Subcutaneous adipose tissue (tissue), 4 donors: Measurements from ENCODE around the gene DCTN5. TPM values are rescaled to one million over a fixed set of nuclear protein-coding genes. Genes with fewer than 3 reads are reported as not detected.

ENCODE experiments used
- CTCF ChIP-seq: fragments of 450-650 bp; IDR thresholded peaks from one replicate; pipeline ENCODE4 v1.5.1; 2016; ENCODE audit warnings: low read depth, mild to moderate bottlenecking, control low read depth, antibody characterized with exemption, moderate library complexity
- total RNA-seq, 4 donors: library from RNA; depleted of rRNA; stranded (reverse); fragments of >200 nt; gene quantifications; one replicate each; pipeline ENCODE4 v1.1.0, GENCODE V29; 2016

The DCTN5 gene
- total RNA-seq, 4 donors from 2014 or later, result 25.1 to 35.8 (median 28.4) TPM

GRCh38 chr16:23679274-23679985 is 38.2 kb downstream of the DCTN5 start:
- no peak for TF ChIP-seq CTCF

- no peak for TF ChIP-seq CTCF
These were observed 38.7 kb downstream of the DCTN5 start for GRCh38 chr16:23679986-23680336.

- TF ChIP-seq CTCF, result no peak
These were observed 40.9 kb downstream of the DCTN5 start for GRCh38 chr16:23682181-23682580.

GRCh38 chr16:23683487-23683886 is 42.2 kb downstream of the DCTN5 start:
- no peak for TF ChIP-seq CTCF

- no peak for TF ChIP-seq CTCF
These were observed 46.0 kb downstream of the DCTN5 start for GRCh38 chr16:23687034-23687808.

GRCh38 chr16:23689442-23690187 is 48.3 kb downstream of the DCTN5 start:
- TF ChIP-seq CTCF, result no peak

GRCh38 chr16:23690771-23691482 is 49.7 kb downstream of the DCTN5 start:
- TF ChIP-seq CTCF, result no peak
